ENCODE data around the gene FGFR2.

Gene FGFR2

DNA sequence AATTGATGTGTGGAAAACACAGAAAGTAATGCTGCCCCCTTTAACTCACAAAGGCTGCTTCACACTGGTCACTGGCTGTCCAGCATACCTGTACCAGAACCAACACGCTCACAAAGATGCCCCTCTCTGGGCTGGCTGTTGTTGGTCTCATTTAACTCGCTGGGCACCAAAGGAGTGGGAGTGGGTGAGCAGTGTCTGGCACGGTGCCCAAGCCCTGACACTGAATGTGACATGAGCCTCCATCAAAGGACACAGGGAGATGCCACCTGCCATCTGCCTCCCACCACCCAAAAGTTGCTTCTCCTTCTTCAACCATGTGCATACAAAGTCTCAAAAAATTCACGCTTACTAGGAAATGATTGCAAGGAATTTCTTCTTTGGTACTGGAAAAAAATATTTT is 86.8 kb downstream of the FGFR2 start:
- TF ChIP-seq CTCF (IDR thresholded peaks at IDR 0.05; ENCODE audit: low read depth, low read length), result no peak
- no peak for DNase-seq (ENCODE audit: low read depth in 2 of 2)

DNA sequence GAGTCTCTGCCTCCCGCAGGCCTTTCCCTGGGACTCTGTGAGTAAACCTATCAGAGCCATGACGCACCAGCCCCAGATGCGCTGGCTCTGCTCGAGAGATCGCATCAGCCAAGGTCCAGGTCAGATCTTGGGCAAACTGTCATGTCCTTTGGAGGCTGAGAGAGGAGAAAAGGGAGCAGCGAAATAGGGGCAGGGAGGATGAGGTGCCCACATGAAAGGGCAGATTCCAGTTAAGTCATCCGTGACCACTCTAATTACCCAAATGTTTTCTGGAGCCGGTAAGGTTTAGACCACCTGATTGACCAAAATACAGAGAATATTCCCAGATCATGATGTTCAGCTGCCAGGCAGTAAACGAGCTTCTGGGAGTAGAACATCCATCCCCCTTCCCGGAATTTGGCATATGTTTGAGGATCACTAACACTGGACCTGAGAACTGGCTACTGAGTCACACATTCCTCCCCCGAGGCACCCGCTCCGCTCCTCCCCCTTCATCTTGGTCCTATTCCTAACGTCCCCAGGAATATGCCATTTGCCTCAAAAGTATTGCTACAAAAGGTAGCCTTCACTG is 88.0 kb downstream of the FGFR2 start:
- no peak overlapping the region for H3K4me3 ChIP-seq (replicated peaks in 1 of 2; ENCODE audit: low read depth in 2 of 2, low read length in 2 of 2)
- no peak for DNase-seq (ENCODE audit: low read depth in 2 of 2)
- TF ChIP-seq CTCF (IDR thresholded peaks at IDR 0.05; ENCODE audit: low read depth, low read length), result no peak

More for the DNA sequence above, 86.8 kb downstream of the FGFR2 start:
- no peak overlapping the region for H3K4me3 ChIP-seq (replicated peaks in 1 of 2; ENCODE audit: low read depth in 2 of 2, low read length in 2 of 2)

GRCh38 chr10:121509796-121510195 is 88.4 kb downstream of the FGFR2 start:
- TF ChIP-seq CTCF (IDR thresholded peaks at IDR 0.05; ENCODE audit: low read depth, low read length), result no peak
- no peak for DNase-seq (ENCODE audit: low read depth in 2 of 2)
- no peak overlapping the region for H3K4me3 ChIP-seq (replicated peaks in 1 of 2; ENCODE audit: low read depth in 2 of 2, low read length in 2 of 2)

GRCh38 chr10:121509112-121509511 is 89.1 kb downstream of the FGFR2 start:
- no peak overlapping the region for H3K4me3 ChIP-seq (replicated peaks in 1 of 2; ENCODE audit: low read depth in 2 of 2, low read length in 2 of 2)
- no peak for TF ChIP-seq CTCF (IDR thresholded peaks at IDR 0.05; ENCODE audit: low read depth, low read length)
- no peak for DNase-seq (ENCODE audit: low read depth in 2 of 2)

DNA sequence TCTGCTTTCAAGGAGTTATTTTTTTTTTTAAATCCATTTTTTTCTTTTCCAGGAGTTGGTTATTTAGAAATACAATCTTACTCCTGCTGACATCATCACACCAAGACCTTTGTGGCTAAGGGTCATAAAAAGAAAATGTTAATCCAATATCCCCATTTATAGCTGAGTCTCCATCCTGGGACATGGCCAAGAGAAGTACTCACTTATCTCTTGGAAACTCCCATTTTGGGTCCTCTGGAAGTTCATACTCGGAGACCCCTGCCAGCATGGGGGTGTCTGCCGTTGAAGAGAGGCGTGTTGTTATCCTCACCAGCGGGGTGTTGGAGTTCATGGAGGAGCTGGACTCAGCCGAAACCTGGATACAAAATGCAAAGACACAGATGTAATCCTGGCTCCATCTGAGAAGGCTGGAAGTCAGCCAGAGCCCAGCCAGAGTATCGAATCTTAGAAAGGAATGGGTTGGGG is 94.6 kb downstream of the FGFR2 start:
- DNase-seq (ENCODE audit: low read depth in 2 of 2), result no peak
- no peak overlapping the region for H3K4me3 ChIP-seq (replicated peaks in 1 of 2; ENCODE audit: low read depth in 2 of 2, low read length in 2 of 2)
- no peak for TF ChIP-seq CTCF (IDR thresholded peaks at IDR 0.05; ENCODE audit: low read depth, low read length)

DNA sequence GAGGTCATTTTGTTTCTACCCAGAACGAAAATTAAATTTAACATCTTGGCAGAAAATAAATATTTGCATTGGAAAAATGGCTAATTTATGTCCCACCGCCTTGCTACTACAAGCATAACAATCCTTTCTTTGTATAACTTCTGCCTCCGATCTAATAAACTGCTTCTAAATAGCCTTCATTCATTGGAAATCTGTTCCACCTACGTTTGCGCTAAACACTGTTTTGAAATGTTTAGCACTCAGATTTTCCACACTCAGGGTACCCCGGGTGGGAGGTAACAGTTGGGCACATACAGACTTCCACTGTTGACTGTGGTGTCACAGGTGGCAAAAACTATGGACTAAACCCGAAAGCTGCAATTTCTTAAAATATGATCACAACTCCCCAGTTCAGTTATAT is 96.4 kb downstream of the FGFR2 start:
- no peak overlapping the region for H3K4me3 ChIP-seq (replicated peaks in 1 of 2; ENCODE audit: low read depth in 2 of 2, low read length in 2 of 2)
- no peak for TF ChIP-seq CTCF (IDR thresholded peaks at IDR 0.05; ENCODE audit: low read depth, low read length)
- DNase-seq (ENCODE audit: low read depth in 2 of 2), result no peak

Measured in cardiac fibroblast (primary cell).